ENCODE data around the gene ADRM1.

The ADRM1 gene

DNA sequence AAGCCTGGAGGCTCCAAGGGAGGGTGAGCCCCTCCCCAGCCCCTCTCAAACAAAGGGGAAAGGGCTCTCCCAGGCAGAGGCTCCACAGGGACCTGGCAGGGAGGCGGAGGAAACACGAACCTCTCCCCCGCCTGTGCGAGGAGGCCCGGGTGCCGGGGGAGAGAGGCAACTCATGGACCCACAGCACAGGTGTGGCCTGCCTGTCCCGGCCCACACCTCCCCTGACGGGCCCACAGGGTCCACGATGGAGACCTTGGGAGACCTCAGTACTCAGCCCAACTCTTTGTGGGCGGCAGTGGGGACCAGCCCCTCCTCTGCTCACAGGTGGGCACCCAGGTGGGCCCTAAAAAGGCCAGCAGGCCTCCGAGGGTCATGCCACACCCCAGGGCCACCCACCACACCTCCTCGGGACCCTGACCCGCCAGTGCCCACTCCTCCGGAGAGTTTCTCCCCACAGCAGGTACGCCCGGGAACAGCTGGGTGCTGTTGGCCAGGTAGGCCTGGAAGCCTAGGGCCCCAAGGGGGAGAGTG lies 52.1 kb downstream of the ADRM1 start:
- no peak for DNase-seq (ENCODE audit: low read depth)

DNA sequence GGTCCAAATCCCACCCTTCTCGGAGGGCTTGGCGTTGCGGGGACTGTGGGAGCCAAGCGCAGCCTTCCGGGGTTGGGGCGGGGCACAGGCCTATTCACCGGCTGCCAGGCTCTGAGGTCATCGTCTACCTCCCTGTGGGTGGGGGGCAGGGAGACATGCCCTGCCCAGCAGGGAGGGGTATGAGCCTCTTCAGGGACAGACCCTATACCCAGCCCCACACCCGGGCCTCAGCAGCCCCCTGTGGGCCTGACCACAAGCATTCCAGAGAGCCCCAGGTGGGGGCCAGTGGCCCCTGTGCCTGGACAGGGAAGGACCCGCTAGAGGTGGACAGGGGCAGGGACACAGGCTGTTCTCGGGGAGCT lies 52.7 kb downstream of the ADRM1 start:
- no peak for DNase-seq (ENCODE audit: low read depth)

DNA sequence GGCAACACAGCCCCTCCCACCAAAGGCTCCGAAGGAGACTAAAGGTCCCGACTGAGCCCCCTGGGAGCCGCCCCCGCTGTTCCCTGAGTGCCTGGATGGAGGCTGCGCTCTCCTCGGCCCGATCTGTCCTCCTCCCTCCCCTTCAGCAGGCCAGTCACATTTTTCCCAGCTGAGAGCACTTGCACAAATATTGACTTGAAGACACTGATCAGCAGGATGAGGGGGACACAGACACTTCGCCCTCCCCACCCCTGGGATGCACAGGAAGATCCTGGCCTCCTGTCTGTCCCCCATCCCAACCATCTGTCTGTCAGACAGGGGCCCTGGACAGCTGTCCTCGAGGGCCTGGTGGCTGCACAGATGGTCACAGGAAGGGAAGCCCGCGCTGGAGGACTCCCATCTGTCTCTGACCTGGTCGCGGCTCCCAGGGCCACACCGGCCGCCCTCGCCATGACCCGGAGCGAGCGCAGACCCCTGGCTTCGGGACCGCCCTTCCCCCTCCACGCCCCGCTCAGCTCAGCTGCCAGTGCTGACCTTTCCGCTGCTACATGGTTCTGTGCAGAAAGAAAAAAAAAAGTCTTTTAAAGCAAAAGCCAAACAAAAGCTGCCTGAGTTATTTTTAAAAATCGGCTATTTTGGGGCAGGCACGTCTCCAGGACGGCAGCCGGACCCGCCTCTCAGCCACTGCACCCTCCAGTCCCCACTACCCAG lies 53.2 kb downstream of the ADRM1 start:
- DNase-seq (ENCODE audit: low read depth): no peak

DNA sequence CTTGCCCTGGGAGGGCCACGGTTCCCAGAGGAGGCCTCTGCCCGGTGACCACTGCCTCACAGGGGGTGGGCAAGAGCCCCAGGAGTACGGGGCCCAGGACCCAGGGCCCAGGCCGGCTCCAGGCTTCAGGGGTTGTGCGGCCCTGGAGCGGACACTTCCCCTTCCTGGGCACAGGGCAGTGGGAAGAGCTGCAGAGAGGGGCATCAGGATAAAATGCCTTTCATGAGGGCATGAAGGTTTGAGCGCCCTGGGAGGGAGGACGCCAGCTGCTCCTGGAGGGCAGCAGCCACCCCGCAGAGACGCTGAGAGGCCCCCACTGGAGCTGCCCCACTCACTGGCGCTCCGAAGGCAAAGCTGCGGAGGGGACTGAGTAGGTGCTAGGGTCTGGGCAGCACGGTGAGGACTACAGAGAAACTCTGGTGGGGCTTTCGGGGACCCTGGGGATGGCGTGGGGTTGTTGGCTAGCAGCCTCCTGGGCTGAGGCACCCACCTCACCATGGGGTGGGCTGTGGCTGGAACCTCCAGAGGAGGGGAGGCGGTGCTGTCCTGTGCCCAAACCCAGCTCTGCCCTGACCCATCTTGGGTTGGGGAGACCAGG lies 53.9 kb downstream of the ADRM1 start:
- DNase-seq (ENCODE audit: low read depth): no peak

DNA sequence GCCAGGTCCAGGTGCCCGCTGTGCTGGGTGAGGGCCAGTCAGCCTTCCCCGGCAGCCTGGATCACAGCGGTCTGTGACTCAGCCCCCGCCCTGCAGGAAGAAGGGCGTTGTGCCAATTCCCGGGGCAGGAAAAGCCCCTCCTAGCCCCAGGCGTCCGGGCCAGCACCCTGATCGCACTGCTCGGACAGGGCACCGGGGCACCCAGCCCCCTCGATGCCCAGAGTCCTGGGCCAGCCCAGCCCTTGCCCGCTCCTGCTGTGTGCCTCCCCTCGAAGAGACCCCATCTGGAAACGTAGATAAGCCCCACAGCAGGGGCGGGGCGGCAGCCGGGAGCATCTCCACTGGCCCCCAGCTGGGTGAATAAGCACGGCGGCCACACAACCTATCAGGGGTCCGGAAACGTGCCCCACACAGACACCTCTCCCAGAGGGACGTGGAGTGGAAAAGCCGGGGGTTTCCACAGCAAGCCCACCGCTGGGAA lies 54.4 kb downstream of the ADRM1 start:
- no peak for DNase-seq (ENCODE audit: low read depth)

DNA sequence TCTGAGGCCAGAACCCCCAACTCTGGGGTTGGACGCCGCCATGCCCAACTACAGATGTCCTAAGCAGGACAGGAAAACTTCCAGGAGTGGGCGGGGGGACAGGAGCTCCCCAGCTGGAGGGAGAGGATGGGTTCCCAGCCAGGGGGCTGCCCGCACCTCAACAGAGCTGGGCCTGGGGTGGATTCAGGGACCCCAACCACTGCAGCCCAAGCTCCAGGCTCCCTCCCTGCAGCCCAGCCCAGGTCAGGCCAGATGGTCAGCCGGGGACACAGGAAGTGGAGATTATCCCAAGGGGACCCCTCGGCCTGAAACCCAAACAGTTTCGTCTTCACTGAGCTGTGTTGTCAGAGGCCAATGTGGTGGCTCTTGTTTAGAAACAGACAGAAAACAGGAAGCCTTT lies 54.9 kb downstream of the ADRM1 start:
- DNase-seq (ENCODE audit: low read depth): no peak

All from HS-27A (cell line).